ENCODE data around the gene CD247.

Gene CD247

DNA sequence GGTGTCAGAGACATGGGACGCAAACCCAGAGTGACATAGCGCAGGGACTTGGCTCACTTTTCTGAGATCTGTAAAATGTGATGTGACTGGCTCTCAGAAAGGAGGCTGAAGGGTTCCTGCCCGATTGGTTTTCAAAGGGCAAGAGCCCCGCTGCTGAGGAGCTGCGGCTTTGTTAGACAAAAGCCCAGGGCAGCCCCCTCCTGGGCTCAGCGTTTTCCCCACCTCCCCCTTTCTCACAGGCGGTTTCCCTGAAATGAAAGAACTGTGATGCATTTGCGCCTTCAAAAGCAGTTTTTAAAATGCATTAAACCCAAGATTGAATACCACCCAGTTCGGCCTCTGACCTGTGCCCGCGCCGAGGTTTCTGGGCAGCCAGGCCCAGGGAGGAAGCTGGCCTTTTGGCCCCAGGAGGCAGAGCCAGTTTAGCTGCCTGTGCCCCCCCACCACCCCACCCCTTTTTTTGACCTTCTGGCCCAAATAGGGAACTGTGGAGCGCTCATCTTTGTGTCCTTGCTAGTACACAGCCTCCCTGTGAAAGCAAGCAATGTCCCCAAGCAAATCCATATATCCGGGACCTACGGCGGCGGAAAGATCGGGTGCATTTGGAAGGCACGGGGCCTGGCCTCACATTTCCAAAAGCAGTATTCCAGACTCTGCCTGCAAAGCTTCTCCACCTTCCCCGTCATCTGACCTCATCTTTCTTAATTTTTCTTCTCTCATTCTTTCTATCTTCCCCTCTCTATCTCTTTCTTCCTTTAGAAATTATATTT is 28.6 kb downstream of the CD247 start:
- DNase-seq (ENCODE audit: low read depth in 2 of 2) = no peak

DNA sequence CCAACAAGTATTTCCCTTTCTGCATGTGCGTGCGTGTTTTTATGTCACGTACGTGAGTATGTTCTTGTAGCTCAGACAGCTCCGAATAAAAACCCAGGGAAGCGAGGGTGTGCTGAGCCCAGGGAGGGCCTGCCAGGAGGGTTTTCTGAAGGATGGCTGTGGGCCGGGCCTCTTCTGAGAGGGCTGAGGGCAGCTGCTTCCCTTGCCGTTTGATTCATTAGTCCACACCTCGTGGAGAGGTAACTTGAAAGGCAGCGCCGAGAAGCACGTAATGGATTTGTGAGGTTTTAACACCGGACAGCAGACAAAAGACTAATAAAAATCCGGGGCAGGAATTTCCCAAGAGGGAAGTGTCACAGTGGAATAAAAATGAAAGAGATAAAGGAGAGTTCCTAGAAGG is 29.5 kb downstream of the CD247 start:
- no peak for DNase-seq (ENCODE audit: low read depth in 2 of 2)

DNA sequence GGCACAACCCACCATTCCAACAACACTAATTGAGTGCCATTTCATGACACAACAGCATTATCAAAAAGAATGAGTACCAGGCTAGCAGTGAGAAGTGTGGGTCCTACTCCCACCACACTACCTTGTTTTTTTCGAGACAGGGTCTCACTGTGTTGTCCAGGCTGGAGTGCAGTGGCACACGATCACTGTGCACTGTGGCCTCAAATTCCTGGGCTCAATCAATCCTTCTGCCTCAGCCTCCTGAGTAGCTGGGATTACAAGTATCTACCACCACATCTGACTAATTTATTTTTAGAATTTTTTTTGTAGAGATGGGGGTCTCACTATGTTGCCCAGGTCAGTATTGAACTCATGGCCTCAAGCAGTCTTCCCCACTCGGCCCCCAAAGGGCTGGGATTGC is 30.7 kb downstream of the CD247 start:
- DNase-seq (ENCODE audit: low read depth in 2 of 2) = no peak

DNA sequence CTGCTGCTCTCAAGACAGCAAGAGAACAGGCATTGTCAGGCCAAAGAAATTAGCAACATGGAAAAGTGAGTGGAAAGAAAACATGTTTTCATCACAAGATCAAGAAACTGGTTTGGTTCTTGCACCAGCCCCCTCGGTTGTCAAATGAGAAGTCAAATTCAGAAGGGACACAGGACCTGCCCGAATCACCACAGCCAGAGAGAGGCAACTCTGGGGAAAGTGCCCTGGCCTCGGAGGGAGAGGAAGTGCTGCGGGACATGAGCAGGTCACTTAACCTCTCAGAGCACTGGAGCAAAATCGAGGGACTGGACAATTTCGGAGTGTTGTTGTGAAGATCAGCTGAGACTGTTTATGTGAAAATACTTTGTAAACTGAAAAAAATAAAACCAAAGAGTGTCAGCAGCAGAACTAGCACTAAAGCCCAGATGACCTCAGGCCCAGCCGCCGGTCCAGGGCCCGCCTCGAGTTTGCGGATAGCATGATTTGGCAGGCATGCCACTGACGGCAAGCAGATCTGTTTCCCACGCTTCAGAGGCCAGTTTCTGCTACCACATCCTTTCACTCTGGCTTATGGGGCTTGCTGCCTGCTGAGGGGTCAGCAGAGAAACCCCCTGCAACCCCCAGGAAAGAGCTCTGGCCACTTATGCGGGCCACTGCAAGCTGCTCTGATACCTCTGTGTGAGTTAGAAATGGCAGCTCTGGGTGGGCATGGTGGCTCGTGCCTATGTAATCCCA is 32.1 kb downstream of the CD247 start:
- DNase-seq (ENCODE audit: low read depth in 2 of 2) = no peak

DNA sequence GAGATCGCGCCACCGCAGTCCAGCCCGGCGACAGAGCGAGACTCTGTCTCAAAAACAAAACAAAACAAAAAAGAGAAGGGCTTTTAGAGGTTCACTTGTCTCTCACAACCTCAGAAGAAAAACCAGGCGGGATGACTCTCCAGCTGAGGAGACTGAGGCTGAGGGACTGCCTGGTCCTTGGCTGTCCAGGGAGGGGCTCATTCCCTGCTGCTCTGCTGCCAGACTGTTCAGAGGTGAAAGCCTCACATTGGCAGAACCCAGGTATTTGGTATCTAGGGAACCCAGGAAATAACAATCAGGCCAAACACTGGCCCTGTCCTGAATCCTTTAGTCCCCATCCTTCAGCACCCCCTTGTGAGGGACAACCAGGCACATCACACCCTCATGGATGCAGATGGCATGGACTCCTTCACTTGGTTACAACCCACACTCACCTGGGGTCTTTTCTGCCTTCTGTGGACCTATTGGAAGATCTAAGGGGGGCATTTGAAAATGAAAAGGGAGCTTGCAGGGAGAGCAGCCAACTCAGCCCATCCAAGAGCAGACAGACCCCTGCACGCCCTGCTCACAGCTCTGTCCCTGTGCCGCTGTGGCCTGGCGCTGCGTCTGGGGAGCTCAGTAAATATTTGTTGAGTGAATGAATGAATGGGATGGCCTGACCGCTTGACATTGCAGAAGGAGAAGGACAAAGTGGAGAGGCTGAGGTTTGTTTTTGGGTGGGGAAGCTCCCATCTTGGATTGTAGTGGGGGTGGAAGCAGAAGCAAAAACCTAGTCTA is 33.4 kb downstream of the CD247 start:
- DNase-seq (ENCODE audit: low read depth in 2 of 2) = no peak

DNA sequence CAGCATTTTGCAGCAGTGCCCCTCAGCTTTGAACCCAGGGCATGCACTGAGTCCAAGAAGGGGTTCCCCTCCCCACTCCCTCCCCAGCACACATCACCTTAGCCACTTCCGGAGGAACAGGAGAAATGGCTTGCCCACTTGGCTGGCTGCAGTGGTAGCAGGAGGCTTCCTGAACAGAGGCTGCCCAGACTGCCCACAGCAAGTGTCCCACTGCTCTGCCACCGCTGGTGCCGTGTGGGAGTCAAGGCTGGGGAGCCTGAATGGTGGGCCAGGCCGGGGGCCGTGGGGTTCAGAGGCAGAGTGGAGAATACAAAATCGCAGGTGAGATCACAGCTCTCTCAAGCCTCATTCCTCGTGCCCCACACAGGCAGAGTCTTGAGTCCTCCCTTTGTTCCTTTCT is 34.5 kb downstream of the CD247 start:
- DNase-seq (ENCODE audit: low read depth in 2 of 2) = no peak

DNA sequence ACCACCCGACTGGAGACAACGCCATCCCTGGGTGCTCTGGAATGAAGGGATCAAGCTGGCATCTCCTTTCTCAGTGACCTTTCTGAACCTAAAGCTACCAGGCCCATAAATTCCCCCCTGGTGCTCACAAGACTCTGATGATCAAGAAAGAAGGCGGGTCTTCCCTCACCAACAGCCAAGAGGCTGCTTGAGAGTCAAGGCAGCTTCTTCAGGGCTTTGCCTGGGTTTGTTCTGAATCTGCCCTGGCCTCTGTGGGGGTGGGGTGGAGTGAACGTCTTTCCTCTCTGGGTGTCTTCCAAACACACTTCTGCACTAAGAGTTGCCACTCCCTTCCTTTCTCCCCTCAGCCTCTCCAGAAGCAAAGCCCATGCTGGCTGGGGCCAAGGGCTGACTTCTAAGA is 36.1 kb downstream of the CD247 start:
- no peak for DNase-seq (ENCODE audit: low read depth in 2 of 2)

DNA sequence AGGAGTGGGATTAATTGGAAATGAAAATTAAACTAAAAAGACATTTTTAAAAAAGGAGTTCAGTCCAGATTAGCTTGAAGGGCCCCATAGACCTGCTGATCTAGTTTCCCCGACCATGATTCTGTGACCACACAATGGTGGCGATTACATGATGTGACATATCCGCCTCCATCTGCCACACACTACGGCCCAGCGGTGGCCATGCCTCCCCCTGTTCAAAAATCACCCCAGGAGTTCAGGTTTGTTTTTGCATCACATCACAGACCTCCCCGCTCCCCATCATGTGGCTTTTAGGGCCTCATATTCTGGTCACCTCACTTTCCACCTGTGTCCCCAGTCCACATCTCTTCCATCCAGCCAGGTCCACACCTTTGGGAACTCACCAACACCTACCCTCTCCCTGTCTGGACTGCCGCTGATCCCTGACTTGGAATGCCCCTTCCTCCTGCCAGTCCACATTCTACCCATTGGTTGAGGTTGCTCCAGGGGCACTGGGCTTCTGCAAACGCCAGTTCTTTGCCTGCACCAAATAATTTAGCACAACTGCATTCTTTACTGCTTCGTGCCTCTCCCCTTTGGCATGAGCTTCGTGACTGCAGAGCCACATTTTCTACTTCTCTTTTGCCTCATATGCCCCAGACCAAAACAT is 38.9 kb downstream of the CD247 start:
- DNase-seq (ENCODE audit: low read depth in 2 of 2) = no peak

DNA sequence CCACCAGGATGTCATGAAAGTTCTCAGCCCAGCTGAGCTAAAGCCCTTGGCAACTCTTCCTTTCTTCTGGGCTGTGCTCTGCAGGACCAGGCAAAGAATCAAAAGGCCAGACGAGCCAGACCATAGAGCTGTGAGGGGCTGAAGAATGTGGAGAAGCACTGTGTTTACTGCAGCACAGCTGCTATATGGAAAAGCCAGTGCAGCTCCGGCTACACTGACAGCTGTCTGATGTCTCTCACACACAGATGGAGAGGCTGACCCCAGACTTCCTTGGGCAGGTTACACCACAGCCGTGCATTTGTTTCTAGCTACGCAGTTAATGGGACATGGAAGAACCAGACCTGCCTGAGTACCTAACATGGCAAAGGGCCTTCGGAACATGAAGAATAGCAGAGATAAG is 40.3 kb downstream of the CD247 start:
- no peak for DNase-seq (ENCODE audit: low read depth in 2 of 2)

DNA sequence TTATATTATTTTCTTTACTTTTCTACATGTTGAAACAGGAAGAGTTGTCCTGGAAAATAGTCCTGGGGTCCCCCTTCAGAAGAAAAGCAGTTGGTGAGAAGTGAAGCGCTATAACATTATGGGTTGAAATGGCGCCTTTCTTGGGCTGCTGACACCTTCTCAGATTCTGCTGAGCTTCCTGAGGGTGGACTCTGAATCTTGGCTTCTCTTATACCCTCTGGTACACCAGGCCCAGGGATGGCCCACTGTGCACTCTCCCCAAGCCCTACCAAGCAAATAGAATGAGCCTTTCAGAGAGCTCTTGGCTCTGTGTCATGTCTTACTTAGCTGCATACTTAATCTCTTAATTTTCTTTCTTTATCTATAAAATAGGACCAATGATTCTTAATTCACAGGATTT is 42.3 kb downstream of the CD247 start:
- no peak for DNase-seq (ENCODE audit: low read depth in 2 of 2)

DNA sequence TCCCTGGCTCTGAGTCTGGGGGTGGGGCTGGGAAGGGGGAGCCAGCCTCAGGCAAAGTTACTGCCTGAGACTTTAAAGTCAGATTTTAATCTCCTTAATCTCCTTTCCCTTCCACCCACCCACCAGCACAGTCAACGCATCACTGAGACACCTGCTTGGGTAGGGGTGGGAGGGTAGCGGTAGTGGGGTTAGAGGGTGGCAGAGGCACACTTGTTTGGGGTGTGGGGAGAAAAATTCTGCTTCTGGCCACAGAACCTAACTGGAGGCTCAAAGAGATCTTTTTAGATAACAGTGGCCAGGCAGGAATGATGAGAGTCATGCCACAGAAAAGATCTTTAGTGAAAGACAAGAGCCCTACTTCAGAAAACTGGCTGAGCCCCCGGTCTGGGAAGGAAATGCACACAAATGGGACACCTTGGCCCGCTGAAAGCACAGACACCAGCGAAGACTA is 44.1 kb downstream of the CD247 start:
- DNase-seq (ENCODE audit: low read depth in 2 of 2) = no peak

DNA sequence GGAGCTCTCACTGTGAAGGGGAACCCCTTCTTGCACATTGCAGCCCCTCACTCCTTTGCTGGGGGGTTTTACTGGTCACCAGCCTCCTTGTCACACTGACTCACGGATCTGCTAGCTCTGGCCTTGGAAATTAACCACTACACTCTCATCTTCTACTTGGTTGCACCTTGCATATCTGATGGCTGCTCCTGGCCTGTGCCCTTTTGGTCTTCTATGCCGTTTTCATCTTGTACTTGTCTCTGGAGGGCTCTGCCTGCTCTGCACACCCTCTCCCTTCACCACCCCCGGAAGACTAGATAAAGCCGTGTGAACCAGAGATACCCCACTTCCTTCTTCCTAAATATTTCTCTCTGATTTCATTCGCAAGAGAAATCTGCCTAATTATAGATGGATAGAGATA is 44.6 kb downstream of the CD247 start:
- DNase-seq (ENCODE audit: low read depth in 2 of 2) = no peak

DNA sequence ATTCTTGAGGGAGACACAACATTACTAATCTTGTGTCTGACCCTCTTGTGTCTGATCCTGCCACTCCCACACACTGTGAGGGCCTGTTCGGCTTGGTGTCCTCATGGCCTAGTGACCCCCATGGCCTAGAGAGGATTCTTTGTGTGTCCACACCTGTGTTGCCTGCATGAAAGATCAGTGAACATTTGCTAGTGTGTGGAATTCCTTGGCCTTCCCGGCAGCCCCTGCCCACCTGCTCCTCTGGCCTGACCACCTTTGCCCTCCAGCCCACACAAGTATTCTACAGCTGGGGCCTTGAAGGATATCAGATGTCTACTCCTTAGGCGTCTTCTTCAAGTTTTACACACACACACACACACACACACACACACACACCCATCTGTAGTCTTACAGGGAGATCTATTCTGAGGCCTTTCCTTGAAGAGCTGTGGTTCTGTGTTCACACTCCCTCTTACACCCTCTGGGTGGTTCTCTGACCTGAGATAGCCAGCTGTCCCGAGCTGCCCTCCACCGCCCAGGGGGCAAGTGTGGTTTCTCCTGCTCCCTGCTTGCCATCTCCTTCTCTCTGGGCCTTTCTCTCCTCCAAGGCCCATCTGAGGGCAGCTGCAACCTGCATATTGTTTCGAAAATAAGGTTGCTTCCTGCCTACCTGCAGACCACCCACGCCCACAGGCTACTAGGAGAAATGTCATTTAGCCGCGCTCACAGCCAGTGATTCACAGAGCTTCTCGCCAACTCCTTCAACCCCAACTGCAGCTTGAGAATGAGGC is 45.4 kb downstream of the CD247 start:
- no peak for DNase-seq (ENCODE audit: low read depth in 2 of 2)

DNA sequence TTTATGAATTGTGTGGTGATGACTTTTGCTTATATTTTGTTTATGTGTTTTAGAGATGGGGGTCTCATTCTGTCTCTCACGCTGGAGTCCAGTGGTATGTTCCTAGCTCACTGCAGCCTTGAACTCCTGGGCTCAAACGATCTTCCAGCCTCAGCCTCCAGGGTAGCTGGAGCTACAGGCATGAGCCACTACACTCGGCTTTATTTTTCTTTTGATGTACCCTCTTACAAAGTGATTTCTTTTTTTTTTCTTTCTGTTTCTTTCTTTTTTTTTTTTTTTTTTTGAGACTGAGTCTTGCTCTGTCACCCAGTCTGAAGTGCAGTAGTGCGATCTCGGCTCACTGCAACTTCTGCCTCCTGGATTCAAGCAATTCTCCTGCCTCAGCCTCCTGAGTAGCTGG is 46.8 kb downstream of the CD247 start:
- no peak for DNase-seq (ENCODE audit: low read depth in 2 of 2)

DNA sequence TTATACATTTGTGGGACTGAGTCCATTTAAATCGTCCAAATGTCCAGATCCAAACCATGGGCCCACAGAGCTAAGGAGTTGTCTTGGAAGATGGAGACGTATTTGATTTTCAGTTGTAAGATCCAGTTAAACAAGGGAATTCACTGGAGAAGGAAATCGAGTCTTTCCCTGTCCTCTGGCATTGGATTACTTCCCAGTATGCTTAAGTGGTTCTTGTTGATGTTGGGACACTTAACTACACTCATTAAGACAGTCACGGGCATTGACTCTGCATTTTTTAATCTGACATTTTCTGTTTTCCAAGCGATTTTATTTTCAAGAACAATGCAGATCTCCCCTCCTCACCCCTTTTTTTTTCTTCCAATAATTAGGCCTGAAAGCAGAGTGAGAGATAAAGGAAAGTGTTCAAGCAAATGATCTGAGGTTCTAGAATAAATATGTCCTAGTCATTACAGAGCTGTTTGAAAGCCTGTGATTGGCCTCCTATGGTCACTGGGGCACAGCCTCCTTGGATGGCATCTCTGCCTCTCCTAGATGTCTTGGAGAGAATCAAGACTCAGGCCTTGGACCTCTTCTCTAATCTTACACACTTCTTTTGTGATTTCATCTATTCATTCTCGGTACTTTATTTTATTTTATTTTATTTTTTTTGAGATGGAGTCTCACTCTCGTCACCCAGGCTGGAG is 48.9 kb downstream of the CD247 start:
- DNase-seq (ENCODE audit: low read depth in 2 of 2) = no peak

DNA sequence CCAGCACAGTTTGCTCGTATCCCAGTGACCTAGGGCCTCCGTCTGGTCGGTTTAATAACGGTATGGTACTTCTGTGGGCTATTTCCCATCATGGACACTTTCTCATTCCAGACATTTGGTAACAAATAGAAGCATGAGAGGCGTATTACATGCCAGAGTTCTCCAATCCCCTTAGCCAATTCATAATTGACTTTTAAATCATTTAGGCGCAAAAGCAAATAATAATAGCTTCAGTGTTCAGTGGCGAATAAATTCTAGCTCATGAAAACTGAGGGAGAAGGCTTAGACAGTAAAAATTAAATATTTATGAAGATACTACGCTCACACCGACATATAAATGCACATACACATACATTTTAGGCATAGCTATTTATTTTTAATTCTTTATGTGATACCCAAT is 50.6 kb downstream of the CD247 start:
- no peak for DNase-seq (ENCODE audit: low read depth in 2 of 2)

DNA sequence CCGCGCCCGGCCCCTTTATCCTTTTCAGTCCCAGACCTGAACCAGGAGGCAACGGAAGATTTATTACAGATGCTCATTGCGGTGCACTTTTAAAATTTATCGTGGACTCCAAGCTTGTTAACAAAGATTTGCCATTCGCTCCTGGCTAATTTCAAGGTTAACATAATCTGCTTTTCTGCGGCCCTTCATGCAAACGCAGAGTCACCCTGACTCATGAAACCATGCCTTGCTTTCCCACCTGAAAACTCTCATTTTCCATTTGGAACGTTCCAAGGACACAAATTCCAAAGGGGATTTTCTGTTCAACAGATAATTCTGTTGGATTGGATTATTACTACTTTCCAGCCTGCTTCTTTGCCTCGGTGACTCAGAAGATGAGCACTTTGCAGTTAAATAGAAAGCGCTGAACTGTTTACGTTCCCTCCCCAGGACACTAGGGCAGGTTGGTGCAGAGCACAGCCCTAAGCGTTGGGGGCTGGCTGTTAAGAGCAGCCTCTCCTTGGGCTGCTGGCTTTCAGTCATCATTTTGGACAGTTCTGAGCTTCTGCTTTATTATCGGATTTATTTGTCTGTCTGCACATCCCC is 51.1 kb downstream of the CD247 start:
- no peak for DNase-seq (ENCODE audit: low read depth in 2 of 2)

DNA sequence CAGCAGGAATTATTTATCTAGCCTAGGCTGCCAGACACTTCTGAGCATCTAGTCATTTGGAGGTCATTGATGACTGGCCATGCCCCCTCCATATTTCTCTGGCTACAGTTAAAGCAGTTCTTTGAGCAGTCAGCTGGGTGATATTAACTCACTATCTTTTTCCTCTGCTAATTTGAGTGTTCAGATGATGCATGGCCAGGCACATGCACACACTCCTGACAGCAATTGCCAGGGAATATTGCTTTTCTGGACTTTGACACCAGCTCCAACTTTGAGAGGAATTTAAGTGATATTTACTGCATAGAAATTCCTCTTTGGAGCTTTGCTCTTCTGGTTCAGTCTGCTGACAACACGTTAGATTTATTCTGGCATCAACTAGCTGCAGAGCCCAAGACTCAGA is 52.6 kb downstream of the CD247 start:
- DNase-seq (ENCODE audit: low read depth in 2 of 2) = no peak

DNA sequence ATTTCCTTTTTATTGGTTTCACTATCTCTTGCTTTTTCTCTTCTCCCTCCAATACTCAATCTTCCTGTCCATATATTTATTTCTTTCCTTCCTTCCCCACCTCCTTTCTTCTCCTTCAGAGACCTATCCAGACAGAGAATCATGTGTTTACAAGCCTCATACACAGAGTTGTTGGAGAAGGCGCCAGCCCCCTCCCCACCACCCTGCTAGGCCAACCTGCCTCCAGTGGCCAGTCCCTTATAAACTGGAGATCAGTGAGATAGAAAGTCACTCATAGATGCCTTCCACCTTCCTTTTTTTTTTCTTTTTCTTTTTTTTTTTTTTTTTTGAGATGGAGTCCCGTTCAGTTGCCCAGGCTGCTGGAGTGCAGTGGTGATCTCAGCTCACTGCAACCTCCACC is 53.3 kb downstream of the CD247 start:
- DNase-seq (ENCODE audit: low read depth in 2 of 2) = no peak

DNA sequence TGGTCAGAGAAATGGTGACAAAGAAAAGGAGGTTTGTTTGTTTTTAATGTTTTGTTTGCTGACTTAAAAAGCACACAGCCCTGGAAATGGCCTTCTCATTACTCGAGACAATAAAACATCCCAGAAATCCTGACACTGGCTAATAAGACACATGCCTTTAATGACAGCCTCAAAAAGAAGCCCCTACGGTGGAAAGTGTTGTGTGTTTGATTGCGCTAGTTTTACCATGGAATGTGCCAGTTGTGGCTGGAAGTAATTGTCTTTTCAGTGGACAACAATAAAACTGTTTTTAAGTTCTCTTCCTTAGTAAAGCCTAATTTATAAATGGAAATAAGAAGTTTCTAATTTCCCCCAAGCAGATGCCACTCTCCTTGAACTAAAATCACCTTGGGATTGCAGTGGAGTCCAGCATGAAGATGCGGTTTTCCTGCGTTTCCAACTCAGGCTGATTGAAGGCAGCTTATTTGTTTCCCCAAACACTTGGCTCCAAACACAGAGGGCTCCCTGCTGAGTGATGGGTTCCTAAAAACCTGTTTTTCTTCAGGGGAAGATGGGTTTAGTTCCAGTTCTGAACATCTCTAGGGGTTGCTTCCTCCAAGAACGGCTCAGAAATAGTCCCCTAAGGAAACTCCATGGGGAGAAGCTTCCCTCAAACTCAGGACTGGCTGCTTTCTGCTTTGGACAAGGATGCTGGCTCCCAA is 54.3 kb downstream of the CD247 start:
- DNase-seq (ENCODE audit: low read depth in 2 of 2) = no peak

All from fibroblast of skin of left quadriceps (primary cell).